Neural cell (in vitro differentiated cells): ENCODE data around the gene ARSD.

ENCODE experiments used
- RAD21 ChIP-seq: fragments of 450-650 bp; conservative IDR thresholded peaks from 2 replicates; pipeline ENCODE4 v1.6.1; 2014; ENCODE audit warnings: antibody characterized with exemption, mild to moderate bottlenecking, moderate library complexity
- TAF1 ChIP-seq: IDR thresholded peaks from 2 replicates; pipeline ENCODE4 v1.6.1; 2012; ENCODE audit warnings: low read depth
- TF ChIP-seq, protein P1 (sequence below): fragments of 450-650 bp; IDR thresholded peaks from 2 replicates; pipeline ENCODE4 v1.5.1; 2014; ENCODE audit warnings: antibody characterized with exemption, mild to moderate bottlenecking, moderate library complexity; ENCODE audit not compliant: poor library complexity, severe bottlenecking

DNA sequence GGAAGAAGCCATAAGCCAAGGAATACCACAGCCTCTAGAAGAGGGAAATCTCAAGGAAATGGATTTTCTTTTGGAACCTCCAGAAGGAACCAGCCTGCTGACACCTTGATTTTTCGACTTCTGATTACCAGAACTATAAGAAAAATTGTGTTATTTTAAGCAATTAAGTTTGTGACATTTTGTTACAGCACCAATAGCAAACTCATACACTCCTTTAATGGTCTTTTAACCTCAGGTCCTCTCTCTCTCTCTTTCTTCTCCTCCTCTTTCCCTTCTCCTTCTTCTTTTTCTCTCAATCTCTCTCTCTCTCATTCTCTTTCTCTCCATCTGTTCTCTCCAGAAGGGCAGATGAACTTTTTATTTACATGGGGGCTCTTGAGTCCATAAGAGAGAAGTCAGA lies 26.3 kb downstream of the ARSD start:
- TF ChIP-seq TAF1 (no peak), RAD21 (no peak)
- TF ChIP-seq, protein P1, sequence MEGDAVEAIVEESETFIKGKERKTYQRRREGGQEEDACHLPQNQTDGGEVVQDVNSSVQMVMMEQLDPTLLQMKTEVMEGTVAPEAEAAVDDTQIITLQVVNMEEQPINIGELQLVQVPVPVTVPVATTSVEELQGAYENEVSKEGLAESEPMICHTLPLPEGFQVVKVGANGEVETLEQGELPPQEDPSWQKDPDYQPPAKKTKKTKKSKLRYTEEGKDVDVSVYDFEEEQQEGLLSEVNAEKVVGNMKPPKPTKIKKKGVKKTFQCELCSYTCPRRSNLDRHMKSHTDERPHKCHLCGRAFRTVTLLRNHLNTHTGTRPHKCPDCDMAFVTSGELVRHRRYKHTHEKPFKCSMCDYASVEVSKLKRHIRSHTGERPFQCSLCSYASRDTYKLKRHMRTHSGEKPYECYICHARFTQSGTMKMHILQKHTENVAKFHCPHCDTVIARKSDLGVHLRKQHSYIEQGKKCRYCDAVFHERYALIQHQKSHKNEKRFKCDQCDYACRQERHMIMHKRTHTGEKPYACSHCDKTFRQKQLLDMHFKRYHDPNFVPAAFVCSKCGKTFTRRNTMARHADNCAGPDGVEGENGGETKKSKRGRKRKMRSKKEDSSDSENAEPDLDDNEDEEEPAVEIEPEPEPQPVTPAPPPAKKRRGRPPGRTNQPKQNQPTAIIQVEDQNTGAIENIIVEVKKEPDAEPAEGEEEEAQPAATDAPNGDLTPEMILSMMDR, result no peak
